ENCODE results near the gene FARSA.
A peak's percentile ranks its signal among the peaks of the same experiment; 100 is the strongest.

Gene FARSA

DNA sequence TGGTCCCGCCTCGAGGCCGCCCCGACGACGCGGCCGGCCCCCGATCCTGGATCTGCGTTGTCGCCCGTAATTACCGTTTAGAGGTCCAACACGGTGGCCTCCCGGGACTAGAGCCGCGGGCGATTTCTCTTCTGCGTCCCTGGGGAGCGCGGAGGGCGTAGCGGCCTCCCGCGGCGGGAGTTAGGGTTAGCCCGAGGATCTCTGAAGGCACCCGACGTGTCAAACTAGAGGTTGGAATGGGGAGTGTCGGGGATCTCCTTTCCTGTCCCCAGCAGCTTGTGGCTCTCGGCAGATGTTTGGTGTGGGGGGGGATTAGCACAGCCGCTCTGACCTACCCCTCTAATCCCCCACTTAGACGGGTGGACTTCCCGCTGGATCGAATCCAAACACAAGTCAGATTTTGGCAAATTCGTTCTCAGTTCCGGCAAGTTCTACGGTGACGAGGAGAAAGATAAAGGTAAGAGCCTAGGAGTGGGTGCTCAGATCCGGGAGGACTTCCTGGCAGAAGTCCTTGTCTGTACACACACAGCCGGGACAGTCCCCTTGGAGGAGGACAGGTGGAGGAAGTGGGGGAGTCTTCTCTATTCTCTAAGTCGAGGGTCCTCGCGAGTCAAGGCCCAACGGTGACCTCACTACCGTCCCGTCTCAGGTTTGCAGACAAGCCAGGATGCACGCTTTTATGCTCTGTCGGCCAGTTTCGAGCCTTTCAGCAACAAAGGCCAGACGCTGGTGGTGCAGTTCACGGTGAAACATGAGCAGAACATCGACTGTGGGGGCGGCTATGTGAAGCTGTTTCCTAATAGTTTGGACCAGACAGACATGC, 5.5 kb upstream of the FARSA start:
- Histone ChIP-seq H3K4me2 (ENCODE audit: insufficient read depth, low read length, poor library complexity, severe bottlenecking) (peak overlapping the region; percentile 91), H4K8ac (ENCODE audit: low read depth, low read length) (peak overlapping the region; percentile 49), H2BK15ac (ENCODE audit: low read length) (no peak overlapping the region), H3K27me3 (ENCODE audit: control insufficient read depth in 3 of 3, insufficient read depth in 3 of 3, low read depth in 1 of 3, low read length in 3 of 3) (no peaks in the 10 kb centered on the region), H3K36me3 (replicated peaks in 1 of 2; ENCODE audit: control insufficient read depth in 2 of 2, insufficient read depth in 2 of 2, low read length in 2 of 2) (peaks cover 36 to 49% of the 10 kb centered on the region in 2 donors), H2BK12ac (ENCODE audit: low read length) (peak overlapping the region; percentile 85), H2BK5ac (ENCODE audit: low read length) (peak overlapping the region; percentile 94), H3K4ac (ENCODE audit: low read length) (peak overlapping the region; percentile 97), H2AFZ (ENCODE audit: low read length) (peak overlapping the region; percentile 77), H3K18ac (ENCODE audit: low read length) (peak overlapping the region; percentile 98), H3K14ac (ENCODE audit: low read length) (peak overlapping the region; percentile 87), H3K9me3 (replicated peaks in 1 of 2; ENCODE audit: control insufficient read depth in 2 of 2, insufficient read depth in 1 of 2, low read depth in 1 of 2, low read length in 2 of 2) (no peaks in the 10 kb centered on the region), H2BK120ac (ENCODE audit: low read depth, low read length) (peak overlapping the region; percentile 64), H3K4me1 (ENCODE audit: control insufficient read depth in 2 of 2, insufficient read depth in 1 of 2, low read depth in 1 of 2, low read length in 2 of 2) (peaks cover 16 to 24% of the 10 kb centered on the region in 2 donors), H3K4me3 (ENCODE audit: low read length in 2 of 2) (peak overlapping the region; percentile 69 to 97), H3K23ac (ENCODE audit: low read depth, low read length, poor library complexity) (peak overlapping the region; percentile 100), H4K91ac (ENCODE audit: low read depth, low read length, poor library complexity) (no peak overlapping the region), H3K9ac (ENCODE audit: low read depth, low read length, poor library complexity) (peak overlapping the region; percentile 100), H3K79me1 (ENCODE audit: low read depth, low read length) (peaks cover 11% of the 10 kb centered on the region), H3K27ac (replicated peaks; ENCODE audit: low read length) (no peak overlapping the region), H2AK5ac (ENCODE audit: low read depth, low read length) (peak overlapping the region; percentile 95)
- DNase-seq (ENCODE audit: low spot score), result no peak
- no CpG with 5 or more reads among the region's 54 CpGs for WGBS, 2 donors (ENCODE audit: extremely low coverage in 2 of 2, insufficient read length in 2 of 2, insufficient replicate concordance in 1 of 2)

DNA sequence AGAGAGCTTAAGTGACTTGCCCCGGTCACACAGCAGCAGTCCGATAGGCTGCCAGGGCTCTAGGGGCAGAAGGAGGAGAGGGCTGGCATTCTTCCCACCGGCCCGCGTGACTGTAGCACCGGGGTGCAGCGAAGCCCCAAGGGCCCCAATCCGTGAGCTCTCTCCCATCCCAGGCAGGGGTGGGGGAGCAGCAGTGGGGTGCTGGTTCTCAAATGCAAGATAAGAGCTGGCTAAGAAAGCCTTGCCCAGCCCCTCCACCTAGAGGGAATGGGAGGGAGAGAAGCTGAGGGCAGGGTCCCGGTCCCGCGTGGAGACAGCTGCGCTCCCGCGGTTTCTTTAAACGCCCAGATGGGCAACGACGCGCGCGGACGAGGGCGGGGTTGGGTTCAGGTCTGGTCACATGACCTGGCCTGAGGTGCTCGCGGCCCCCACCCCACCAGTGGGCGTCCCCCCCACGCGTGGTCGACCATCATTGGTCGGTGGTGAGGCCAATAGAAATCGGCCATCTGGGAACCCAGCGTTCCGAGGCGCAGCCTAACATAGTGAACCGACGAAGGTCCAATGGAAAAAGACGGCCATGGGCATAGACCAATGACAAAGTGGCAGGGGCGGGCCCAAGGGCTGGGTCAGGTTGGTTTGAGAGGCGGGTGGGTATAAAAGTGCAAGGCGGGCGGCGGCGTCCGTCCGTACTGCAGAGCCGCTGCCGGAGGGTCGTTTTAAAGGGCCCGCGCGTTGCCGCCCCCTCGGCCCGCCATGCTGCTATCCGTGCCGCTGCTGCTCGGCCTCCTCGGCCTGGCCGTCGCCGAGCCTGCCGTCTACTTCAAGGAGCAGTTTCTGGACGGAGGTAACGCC, 4.6 kb upstream of the FARSA start, which contains the start of gene CALR:
Gene CALR (plus strand): TSS at position 683 of the 852 bp plus-strand sequence. CDS start 71 bp downstream, at position 754.
- Histone ChIP-seq H2AK5ac (ENCODE audit: low read depth, low read length) (peak within 1 kb of the TSS; percentile 95), H3K4me2 (ENCODE audit: insufficient read depth, low read length, poor library complexity, severe bottlenecking) (peak within 1 kb of the TSS; percentile 91), H3K4me1 (ENCODE audit: control insufficient read depth in 2 of 2, insufficient read depth in 1 of 2, low read depth in 1 of 2, low read length in 2 of 2) (peaks cover 14 to 28% of the 10 kb centered on the region in 2 donors), H3K4ac (ENCODE audit: low read length) (peak within 1 kb of the TSS; percentile 97), H3K9me3 (replicated peaks in 1 of 2; ENCODE audit: control insufficient read depth in 2 of 2, insufficient read depth in 1 of 2, low read depth in 1 of 2, low read length in 2 of 2) (no peaks in the 10 kb centered on the region), H3K4me3 (ENCODE audit: low read length in 2 of 2) (peak within 1 kb of the TSS; percentile 69 to 97), H3K9ac (ENCODE audit: low read depth, low read length, poor library complexity) (peak within 1 kb of the TSS; percentile 100), H2AFZ (ENCODE audit: low read length) (peak within 1 kb of the TSS; percentile 82), H3K18ac (ENCODE audit: low read length) (peak within 1 kb of the TSS; percentile 98), H2BK12ac (ENCODE audit: low read length) (peak within 1 kb of the TSS; percentile 85), H3K23ac (ENCODE audit: low read depth, low read length, poor library complexity) (peak within 1 kb of the TSS; percentile 100), H3K36me3 (replicated peaks in 1 of 2; ENCODE audit: control insufficient read depth in 2 of 2, insufficient read depth in 2 of 2, low read length in 2 of 2) (peaks cover 29 to 42% of the 10 kb centered on the region in 2 donors), H3K27me3 (ENCODE audit: control insufficient read depth in 3 of 3, insufficient read depth in 3 of 3, low read depth in 1 of 3, low read length in 3 of 3) (no peaks in the 10 kb centered on the region), H3K79me1 (ENCODE audit: low read depth, low read length) (peaks cover 14% of the 10 kb centered on the region), H4K91ac (ENCODE audit: low read depth, low read length, poor library complexity) (peak within 1 kb of the TSS; percentile 87), H2BK5ac (ENCODE audit: low read length) (peak within 1 kb of the TSS; percentile 94), H2BK120ac (ENCODE audit: low read depth, low read length) (peak within 1 kb of the TSS; percentile 95), H3K14ac (ENCODE audit: low read length) (peak within 1 kb of the TSS; percentile 91), H3K27ac (replicated peaks; ENCODE audit: low read length) (peak within 1 kb of the TSS; percentile 64), H4K8ac (ENCODE audit: low read depth, low read length) (peak within 1 kb of the TSS; percentile 49), H2BK15ac (ENCODE audit: low read length) (peak within 1 kb of the TSS; percentile 87)
- DNase-seq (ENCODE audit: low spot score), result peak; percentile 99
- WGBS, 2 donors (ENCODE audit: extremely low coverage in 2 of 2, insufficient read length in 2 of 2, insufficient replicate concordance in 1 of 2), result no CpG with 5 or more reads among the region's 63 CpGs

DNA sequence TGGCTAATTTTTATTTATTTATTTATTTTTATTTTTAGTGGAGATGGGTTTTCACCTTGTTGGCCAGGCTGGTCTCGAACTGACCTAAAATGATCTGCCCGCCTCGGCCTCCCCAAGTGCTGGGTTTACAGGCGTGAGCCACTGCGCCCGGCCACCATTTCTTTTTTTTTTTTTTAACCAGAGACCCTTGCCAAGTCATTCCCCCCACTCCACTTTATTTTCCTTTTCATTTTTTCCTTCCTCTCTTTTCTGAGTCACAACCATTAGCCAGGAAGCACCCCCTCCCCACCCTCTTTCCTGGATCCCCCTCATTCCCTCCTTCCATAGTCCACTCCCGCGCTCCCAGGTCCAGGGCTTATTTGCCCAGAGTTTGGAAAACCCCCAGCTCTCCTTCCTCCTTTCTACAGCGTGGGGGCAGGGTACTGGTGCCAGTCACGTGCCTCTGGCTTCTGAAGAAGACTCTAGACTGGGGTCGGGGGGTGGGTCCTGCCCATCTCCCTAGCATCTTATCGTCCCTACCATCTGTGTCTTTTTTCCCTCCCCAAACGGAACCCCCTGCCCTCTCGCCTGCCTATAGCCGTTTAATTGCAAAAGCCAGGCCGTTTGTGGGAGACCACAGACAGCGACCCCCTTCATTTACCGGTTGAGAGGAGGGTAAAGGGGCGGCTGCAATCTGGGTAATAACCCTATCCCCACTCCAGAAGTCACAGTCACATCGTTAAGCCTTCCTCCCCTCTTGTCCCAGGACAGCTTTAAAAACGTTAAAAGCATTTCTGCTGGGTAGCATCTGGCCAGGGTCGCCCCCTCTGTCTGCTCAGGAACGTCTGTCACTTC, 3.8 kb upstream of the FARSA start:
- Histone ChIP-seq H2AFZ (ENCODE audit: low read length) (peak overlapping the region; percentile 82), H3K9ac (ENCODE audit: low read depth, low read length, poor library complexity) (peak overlapping the region; percentile 83), H2BK12ac (ENCODE audit: low read length) (no peak overlapping the region), H3K9me3 (replicated peaks in 1 of 2; ENCODE audit: control insufficient read depth in 2 of 2, insufficient read depth in 1 of 2, low read depth in 1 of 2, low read length in 2 of 2) (no peaks in the 10 kb centered on the region), H3K4me1 (ENCODE audit: control insufficient read depth in 2 of 2, insufficient read depth in 1 of 2, low read depth in 1 of 2, low read length in 2 of 2) (peaks cover 19 to 35% of the 10 kb centered on the region in 2 donors), H3K18ac (ENCODE audit: low read length) (peak overlapping the region; percentile 86), H4K91ac (ENCODE audit: low read depth, low read length, poor library complexity) (peak overlapping the region; percentile 87), H2BK15ac (ENCODE audit: low read length) (peak overlapping the region; percentile 87), H2BK120ac (ENCODE audit: low read depth, low read length) (peak overlapping the region; percentile 95), H3K27me3 (ENCODE audit: control insufficient read depth in 3 of 3, insufficient read depth in 3 of 3, low read depth in 1 of 3, low read length in 3 of 3) (no peaks in the 10 kb centered on the region), H3K36me3 (replicated peaks in 1 of 2; ENCODE audit: control insufficient read depth in 2 of 2, insufficient read depth in 2 of 2, low read length in 2 of 2) (peaks cover 26 to 33% of the 10 kb centered on the region in 2 donors), H2BK5ac (ENCODE audit: low read length) (peak overlapping the region; percentile 69), H4K8ac (ENCODE audit: low read depth, low read length) (no peak overlapping the region), H3K79me1 (ENCODE audit: low read depth, low read length) (peaks cover 18% of the 10 kb centered on the region), H3K14ac (ENCODE audit: low read length) (peak overlapping the region; percentile 91), H3K4me3 (ENCODE audit: low read length in 2 of 2) (peak overlapping the region; percentile 69 to 86), H2AK5ac (ENCODE audit: low read depth, low read length) (peak overlapping the region; percentile 85), H3K4ac (ENCODE audit: low read length) (no peak overlapping the region), H3K27ac (replicated peaks; ENCODE audit: low read length) (peak overlapping the region; percentile 64), H3K23ac (ENCODE audit: low read depth, low read length, poor library complexity) (no peak overlapping the region), H3K4me2 (ENCODE audit: insufficient read depth, low read length, poor library complexity, severe bottlenecking) (peak overlapping the region; percentile 88)
- WGBS, 2 donors (ENCODE audit: extremely low coverage in 2 of 2, insufficient read length in 2 of 2, insufficient replicate concordance in 1 of 2), result no CpG with 5 or more reads among the region's 23 CpGs
- no peak for DNase-seq (ENCODE audit: low spot score)
